GM06990 (cell line): ENCODE measurements around the gene MAP3K13.
"Not testable (repeated sequence)": the region's sequence is repeated elsewhere in the genome, so short reads cannot be mapped to it uniquely, and the experiment has no call there.

Source experiments
- DNase-seq: peaks from one replicate; pipeline ENCODE4 v3.0.0-alpha.2; 2011; ENCODE audit not compliant: insufficient read length; ENCODE audit errors: extremely low read depth
- H3K27me3 ChIP-seq: replicated peaks from 2 replicates; pipeline ENCODE4 v1.6.0; 2011; ENCODE audit warnings: low read length; ENCODE audit not compliant: control insufficient read depth, insufficient read depth
- H3K36me3 ChIP-seq: 2 replicates; pipeline ENCODE4 v1.5.1; 2011; ENCODE audit warnings: low read length; ENCODE audit not compliant: control insufficient read depth, insufficient read depth
- H3K4me3 ChIP-seq: replicated peaks from 2 replicates; pipeline ENCODE4 v1.5.1; 2011; ENCODE audit warnings: low read depth, mild to moderate bottlenecking, control low read depth, low read length
- TF ChIP-seq, protein P1 (sequence below): IDR thresholded peaks from 2 replicates; pipeline ENCODE4 v1.5.1; 2011; ENCODE audit warnings: low read length, control low read depth, mild to moderate bottlenecking, inconsistent platforms; ENCODE audit not compliant: insufficient read depth, poor library complexity, severe bottlenecking

The MAP3K13 gene

DNA sequence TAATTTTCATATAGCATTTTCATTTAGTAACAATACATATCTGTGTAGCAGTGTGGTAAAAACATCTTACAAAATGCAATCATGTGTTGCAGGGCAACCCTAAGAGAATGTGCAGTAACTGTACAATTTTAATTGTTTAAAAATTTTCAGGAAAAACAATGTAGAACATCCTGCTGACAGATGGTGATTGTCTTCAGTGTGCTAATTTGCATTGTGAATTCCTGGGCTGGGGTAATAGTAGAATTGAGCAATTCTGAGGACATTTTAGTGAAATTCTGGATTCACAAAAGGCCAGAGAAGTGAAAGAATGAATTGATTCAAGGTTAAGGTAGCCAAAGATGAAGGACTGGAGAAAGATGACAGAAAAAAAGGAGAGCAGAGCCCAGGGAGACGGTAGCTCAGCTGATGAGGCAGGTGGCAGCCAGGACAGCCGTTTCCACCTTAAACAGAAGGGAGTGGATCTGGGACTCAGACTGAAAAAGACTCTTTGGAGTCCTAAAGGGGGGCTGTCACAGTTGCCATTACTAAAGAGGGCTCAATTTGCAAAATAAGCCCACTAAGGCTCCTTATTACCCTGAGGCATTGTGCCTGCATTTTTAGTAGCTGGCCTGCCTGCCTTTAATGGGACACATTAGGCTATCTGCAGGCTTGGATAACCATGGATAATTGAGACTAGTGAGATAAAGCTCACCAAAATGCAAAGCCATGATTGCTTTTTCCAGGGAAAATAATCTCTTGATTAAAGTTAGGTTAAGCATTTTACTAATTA, 8.6 kb downstream of the MAP3K13 start:
- no peaks in the 10 kb centered on the region for H3K27me3 ChIP-seq
- no peak overlapping the region for H3K4me3 ChIP-seq
- no peaks in the 10 kb centered on the region for H3K36me3 ChIP-seq
- TF ChIP-seq, protein P1, sequence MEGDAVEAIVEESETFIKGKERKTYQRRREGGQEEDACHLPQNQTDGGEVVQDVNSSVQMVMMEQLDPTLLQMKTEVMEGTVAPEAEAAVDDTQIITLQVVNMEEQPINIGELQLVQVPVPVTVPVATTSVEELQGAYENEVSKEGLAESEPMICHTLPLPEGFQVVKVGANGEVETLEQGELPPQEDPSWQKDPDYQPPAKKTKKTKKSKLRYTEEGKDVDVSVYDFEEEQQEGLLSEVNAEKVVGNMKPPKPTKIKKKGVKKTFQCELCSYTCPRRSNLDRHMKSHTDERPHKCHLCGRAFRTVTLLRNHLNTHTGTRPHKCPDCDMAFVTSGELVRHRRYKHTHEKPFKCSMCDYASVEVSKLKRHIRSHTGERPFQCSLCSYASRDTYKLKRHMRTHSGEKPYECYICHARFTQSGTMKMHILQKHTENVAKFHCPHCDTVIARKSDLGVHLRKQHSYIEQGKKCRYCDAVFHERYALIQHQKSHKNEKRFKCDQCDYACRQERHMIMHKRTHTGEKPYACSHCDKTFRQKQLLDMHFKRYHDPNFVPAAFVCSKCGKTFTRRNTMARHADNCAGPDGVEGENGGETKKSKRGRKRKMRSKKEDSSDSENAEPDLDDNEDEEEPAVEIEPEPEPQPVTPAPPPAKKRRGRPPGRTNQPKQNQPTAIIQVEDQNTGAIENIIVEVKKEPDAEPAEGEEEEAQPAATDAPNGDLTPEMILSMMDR, result no peak
- no peak for DNase-seq

DNA sequence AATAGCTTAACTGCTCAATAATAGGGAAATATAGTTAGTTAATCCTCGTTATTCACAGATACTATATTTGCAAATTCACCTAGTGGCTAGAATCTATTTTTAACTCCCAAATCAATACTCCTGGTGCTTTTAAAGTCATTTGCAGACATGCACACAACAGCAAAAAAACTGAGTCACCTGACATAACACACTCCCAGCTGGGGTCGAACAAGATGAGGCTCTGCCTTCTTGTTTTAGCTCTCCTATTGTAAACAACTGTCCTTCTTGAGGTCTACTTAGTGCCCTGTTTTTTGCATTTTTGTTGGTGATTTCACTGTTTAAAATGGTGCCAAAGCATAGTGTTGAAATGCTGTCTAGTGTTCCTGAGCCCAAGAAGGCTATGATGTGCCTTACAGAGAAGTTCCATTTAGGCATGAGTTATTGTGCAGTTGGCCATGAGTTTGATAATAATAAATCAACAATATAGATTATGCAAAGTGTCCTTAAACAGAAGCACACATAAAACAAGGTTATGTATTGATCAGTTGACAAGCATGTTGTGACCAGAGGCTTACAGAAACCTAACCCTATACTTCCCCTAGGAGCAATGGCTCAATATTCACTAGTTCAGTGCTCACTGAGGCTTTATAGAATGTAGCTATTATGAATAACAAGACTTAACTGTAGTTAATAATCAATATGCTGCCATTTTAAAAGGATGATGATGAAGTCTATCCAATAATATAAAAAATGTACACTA, 18.6 kb downstream of the MAP3K13 start:
- TF ChIP-seq, protein P1, result no peak
- H3K27me3 ChIP-seq, result no peaks in the 10 kb centered on the region
- H3K4me3 ChIP-seq, result no peak overlapping the region
- H3K36me3 ChIP-seq, result no peaks in the 10 kb centered on the region
- DNase-seq, result no peak

DNA sequence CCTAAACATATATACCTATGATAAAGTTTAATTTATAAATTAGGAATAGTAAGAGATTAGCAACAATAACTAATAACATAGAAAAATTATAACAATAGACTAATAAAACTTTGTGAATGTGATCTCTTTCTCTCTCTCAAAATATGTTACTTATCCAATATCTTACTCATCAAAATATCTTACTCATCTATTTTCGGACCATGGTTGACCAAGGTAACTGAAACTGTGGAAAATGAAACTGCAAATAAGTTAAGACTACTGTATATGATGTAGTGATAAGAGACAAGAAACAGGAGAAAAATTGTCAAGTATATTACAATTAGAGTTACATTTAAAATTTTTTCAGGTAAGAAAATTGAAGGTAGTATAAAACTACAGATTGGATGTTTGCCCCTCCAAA, 19.2 kb downstream of the MAP3K13 start:
- TF ChIP-seq, protein P1, result no peak
- Histone ChIP-seq H3K4me3 (no peak overlapping the region), H3K27me3 (no peaks in the 10 kb centered on the region), H3K36me3 (no peaks in the 10 kb centered on the region)
- DNase-seq, result no peak

DNA sequence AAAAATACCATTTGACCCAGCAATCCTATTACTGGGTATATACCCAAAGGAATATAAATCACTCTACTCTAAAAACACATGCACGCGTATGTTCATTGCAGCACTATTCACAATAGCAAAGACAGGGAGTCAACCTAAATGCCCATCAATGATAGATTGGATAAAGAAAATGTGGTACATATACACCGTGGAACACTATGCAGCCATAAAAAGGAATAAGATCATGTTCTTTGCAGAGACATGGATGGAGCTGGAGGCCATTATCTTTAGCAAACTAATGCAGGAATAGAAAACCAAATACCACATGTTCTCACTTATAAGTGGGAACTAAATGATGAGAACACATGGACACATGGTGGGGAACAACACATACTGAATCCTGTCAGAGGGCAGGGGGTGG, 23.6 kb downstream of the MAP3K13 start:
- DNase-seq, H3K36me3 ChIP-seq, H3K27me3 ChIP-seq, H3K4me3 ChIP-seq: not testable (repeated sequence)

DNA sequence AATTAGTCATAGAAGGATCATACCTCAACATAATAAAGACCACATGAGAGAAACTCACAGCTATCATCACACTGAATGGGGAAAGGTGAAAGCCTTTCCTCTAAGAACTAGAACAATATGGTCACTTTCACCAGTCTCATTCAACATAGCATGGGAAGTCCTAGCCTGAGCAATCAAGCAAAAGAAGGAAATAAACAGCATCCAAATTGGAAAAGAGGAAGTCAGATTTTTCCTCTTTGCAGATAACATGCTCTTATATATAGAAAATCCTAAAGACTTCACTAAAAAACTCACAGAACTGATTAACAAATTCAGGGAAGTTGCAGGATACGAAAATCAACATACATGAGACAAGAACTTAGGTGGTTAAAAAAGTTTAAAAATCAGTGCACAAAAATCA, 24.7 kb downstream of the MAP3K13 start:
- DNase-seq, result no peak
- H3K4me3 ChIP-seq, result no peak overlapping the region
- TF ChIP-seq, protein P1, result no peak
- H3K36me3 ChIP-seq, result no peaks in the 10 kb centered on the region
- no peaks in the 10 kb centered on the region for H3K27me3 ChIP-seq

DNA sequence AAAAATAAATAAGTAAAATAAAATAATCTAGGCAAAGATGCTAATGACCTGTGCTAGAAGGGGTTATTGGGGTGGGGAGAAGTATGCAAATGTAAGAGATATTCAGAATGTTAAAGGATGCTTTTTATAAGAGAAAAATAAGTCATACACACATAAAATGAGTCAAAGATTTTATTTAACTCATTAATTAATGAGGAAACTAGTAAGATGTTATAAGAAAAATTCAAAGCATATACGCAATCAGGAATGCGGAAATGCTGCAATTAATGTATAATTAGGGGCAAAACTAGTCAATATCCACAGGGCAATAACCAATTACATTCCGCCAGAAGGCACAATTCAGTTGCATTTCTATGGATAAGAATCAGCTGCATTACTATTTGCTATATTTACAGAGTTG, 30.1 kb downstream of the MAP3K13 start:
- H3K36me3 ChIP-seq, result no peaks in the 10 kb centered on the region
- H3K4me3 ChIP-seq, result no peak overlapping the region
- TF ChIP-seq, protein P1, result no peak
- H3K27me3 ChIP-seq, result no peaks in the 10 kb centered on the region
- no peak for DNase-seq
